SK-N-SH (cell line): Measurements from ENCODE around the gene PTPN23. TPM values are rescaled to one million over a fixed set of nuclear protein-coding genes. Genes with fewer than 3 reads are reported as not detected.

Source experiments
- CTCF ChIA-PET: fragments of 300-600, 350-600 bp; formaldehyde crosslinking; extraction: SDS; loops from one replicate; lab custom pipeline; 2021; lab: Yijun Ruan, JAX
- POLR2A ChIA-PET: fragments of 350-600 bp; sonication (Branson Sonifier 250); formaldehyde crosslinking; extraction: SDS; loops from one replicate; lab custom pipeline; 2020; ENCODE audit warnings: antibody characterized with exemption, inconsistent platforms; lab: Yijun Ruan, JAX
- DNase-seq: peaks from one replicate; pipeline ENCODE4 v3.0.0; 2012
- H2AFZ ChIP-seq: fragments of 200-600 bp; sonication (generic); 2 replicates; pipeline ENCODE4 v1.8.1; 2016; ENCODE audit warnings: antibody characterized with exemption, mild to moderate bottlenecking, low read depth
- H3F3A ChIP-seq: fragments of 200-600 bp; sonication (generic); replicated peaks from 2 replicates; pipeline ENCODE3; 2016; ENCODE audit warnings: antibody characterized with exemption, mild to moderate bottlenecking; ENCODE audit not compliant: insufficient read depth
- H3K27ac ChIP-seq, 2 experiments: fragments of 200-500 bp in 1 of 2; fragments of 200-600 bp in 1 of 2; sonication (Bioruptor generic) in 1 of 2; sonication (generic), shearing (Covaris generic) in 1 of 2; 2 replicates each; pipeline versions ENCODE4 v1.5.1 to v1.6.1; 2014 to 2016; ENCODE audit warnings: low read depth in 2 of 2, inconsistent platforms in 1 of 2, low read length in 1 of 2, mild to moderate bottlenecking in 1 of 2, mixed read lengths in 1 of 2
- H3K27me3 ChIP-seq: fragments of 200-600 bp; sonication (generic), shearing (Covaris generic); 2 replicates; pipeline ENCODE4 v1.6.1; 2016; ENCODE audit warnings: mixed run types; ENCODE audit not compliant: insufficient read depth
- H3K36me3 ChIP-seq, 2 experiments: fragments of 200-500 bp in 1 of 2; fragments of 200-600 bp in 1 of 2; sonication (Bioruptor generic) in 1 of 2; sonication (generic) in 1 of 2; replicated peaks in 1 of 2; 2 replicates each; pipeline versions ENCODE3 to v1.5.1; 2014 to 2016; ENCODE audit warnings: low read length in 1 of 2, mild to moderate bottlenecking in 1 of 2; ENCODE audit not compliant: insufficient read depth in 2 of 2, control insufficient read depth in 1 of 2
- H3K4me1 ChIP-seq, 2 experiments: fragments of 200-500 bp in 1 of 2; fragments of 200-600 bp in 1 of 2; sonication (Bioruptor generic) in 1 of 2; sonication (generic), shearing (Covaris generic) in 1 of 2; 2 replicates each; pipeline versions ENCODE4 v1.5.1 to v1.6.1; 2014 to 2016; ENCODE audit warnings: low read depth in 1 of 2, low read length in 1 of 2, mixed run types in 1 of 2; ENCODE audit not compliant: insufficient read depth in 2 of 2, control insufficient read depth in 1 of 2
- H3K4me2 ChIP-seq: fragments of 200-600 bp; sonication (generic), shearing (Covaris generic); 2 replicates; pipeline ENCODE4 v1.6.1; 2017; ENCODE audit warnings: mixed run types
- H3K4me3 ChIP-seq, 2 experiments: fragments of 200-500 bp in 1 of 2; fragments of 200-600 bp in 1 of 2; sonication (Bioruptor generic) in 1 of 2; sonication (generic), shearing (Covaris generic) in 1 of 2; 2 replicates each; pipeline versions ENCODE4 v1.5.1 to v1.8.1; 2014 to 2016; ENCODE audit warnings: low read depth in 2 of 2, inconsistent platforms in 1 of 2, low read length in 1 of 2, mild to moderate bottlenecking in 1 of 2, mixed read lengths in 1 of 2, moderate library complexity in 1 of 2
- H3K79me2 ChIP-seq: fragments of 200-600 bp; sonication (generic); 2 replicates; pipeline ENCODE4 v1.8.1; 2017; ENCODE audit warnings: mild to moderate bottlenecking; ENCODE audit not compliant: insufficient read depth
- H3K9ac ChIP-seq: fragments of 200-600 bp; sonication (generic); 2 replicates; pipeline ENCODE4 v1.6.1; 2017; ENCODE audit warnings: mixed run types
- H3K9me2 ChIP-seq: fragments of 200-600 bp; sonication (generic); 2 replicates; pipeline ENCODE4 v1.6.1; 2017; ENCODE audit warnings: mixed run types
- H3K9me3 ChIP-seq: fragments of 200-600 bp; sonication (generic); 2 replicates; pipeline ENCODE4 v1.6.1; 2017; ENCODE audit warnings: mixed run types, mild to moderate bottlenecking, moderate library complexity
- H4K20me1 ChIP-seq: fragments of 200-600 bp; sonication (generic); 2 replicates; pipeline ENCODE4 v1.6.1; 2017; ENCODE audit warnings: mild to moderate bottlenecking, mixed run types; ENCODE audit not compliant: insufficient read depth
- CHD2 ChIP-seq: fragments of 150-350 bp; IDR thresholded peaks from 2 replicates; pipeline ENCODE4 v1.6.1; 2018; ENCODE audit warnings: low read length; ENCODE audit not compliant: partially characterized antibody
- ELF1 ChIP-seq: IDR thresholded peaks from 2 replicates; pipeline ENCODE4 v1.4.0; 2012
- EZH2phosphoT487 ChIP-seq: fragments of 200-600 bp; sonication (generic); IDR thresholded peaks from 2 replicates; pipeline ENCODE4 v1.6.1; 2017; ENCODE audit warnings: low read depth, mixed run types, mild to moderate bottlenecking, antibody characterized with exemption, moderate library complexity, borderline replicate concordance
- FOXM1 ChIP-seq: IDR thresholded peaks from 2 replicates; pipeline ENCODE4 v1.4.0; 2012; ENCODE audit warnings: low read depth, mild to moderate bottlenecking
- GABPA ChIP-seq: IDR thresholded peaks from 2 replicates; pipeline ENCODE4 v1.4.0; 2012; ENCODE audit warnings: low read depth, mild to moderate bottlenecking
- IRF3 ChIP-seq: fragments of 150-350 bp; IDR thresholded peaks from 2 replicates; pipeline ENCODE4 v1.6.1; 2016; ENCODE audit warnings: mild to moderate bottlenecking, low read depth, low read length
- MAX ChIP-seq: IDR thresholded peaks from 2 replicates; pipeline ENCODE4 v1.4.0; 2012; ENCODE audit warnings: low read depth
- MXI1 ChIP-seq: IDR thresholded peaks from 2 replicates; pipeline ENCODE4 v1.6.1; 2012; ENCODE audit warnings: mild to moderate bottlenecking, low read depth, low read length, improper control_type of control experiment
- NFIC ChIP-seq: IDR thresholded peaks from 2 replicates; pipeline ENCODE4 v1.4.0; 2012; ENCODE audit warnings: borderline replicate concordance
- NRF1 ChIP-seq: IDR thresholded peaks from 2 replicates; pipeline ENCODE4 v1.6.1; 2012; ENCODE audit warnings: low read depth, mild to moderate bottlenecking, low read length
- RAD21 ChIP-seq: IDR thresholded peaks from 2 replicates; pipeline ENCODE4 v1.6.1; 2012; ENCODE audit warnings: mild to moderate bottlenecking, low read length
- REST ChIP-seq: IDR thresholded peaks from 2 replicates; pipeline ENCODE4 v1.6.1; 2012; ENCODE audit warnings: mild to moderate bottlenecking, low read depth, low read length, moderate library complexity
- SIN3A ChIP-seq: IDR thresholded peaks from 2 replicates; pipeline ENCODE4 v1.6.1; 2012; ENCODE audit warnings: low read depth, mild to moderate bottlenecking, low read length, moderate library complexity, borderline replicate concordance
- TAF1 ChIP-seq: IDR thresholded peaks from 2 replicates; pipeline ENCODE4 v1.6.1; 2012; ENCODE audit warnings: low read depth, mild to moderate bottlenecking, low read length, moderate library complexity, borderline replicate concordance
- YY1 ChIP-seq: IDR thresholded peaks from 2 replicates; pipeline ENCODE4 v1.4.0; 2012; ENCODE audit warnings: low read depth, mild to moderate bottlenecking
- WGBS: methylation state at CpG from one replicate; pipeline ENCODE4 v1.1.6; 2017; ENCODE audit warnings: low lambda C conversion rate; 5-methylcytosine and 5-hydroxymethylcytosine counted together
- polyA plus RNA-seq, 3 experiments: library from polyadenylated mRNA; depleted of rRNA; stranded (reverse); fragments of >200 nt; gene quantifications; 2 replicates each; pipeline ENCODE4 v1.2.3, GENCODE V29; 2012
- TF ChIP-seq, protein P1 (sequence below): IDR thresholded peaks from 2 replicates; pipeline ENCODE4 v1.4.0; 2012; ENCODE audit warnings: low read depth, borderline replicate concordance
- TF ChIP-seq, protein P2 (sequence below): fragments of 150-350 bp; IDR thresholded peaks from 2 replicates; pipeline ENCODE4 v1.6.1; 2017; ENCODE audit warnings: antibody characterized with exemption, low read length, low read depth, borderline replicate concordance
- TF ChIP-seq, protein P3 (sequence below): fragments of 200-600 bp; sonication (generic); IDR thresholded peaks from 2 replicates; pipeline ENCODE4 v1.6.1; 2017; ENCODE audit warnings: antibody characterized with exemption, mild to moderate bottlenecking, moderate library complexity

PTPN23 gene
- polyA plus RNA-seq, 1 of the 3 experiments (the other 2 are of a cell fraction): 10.9 TPM

DNA sequence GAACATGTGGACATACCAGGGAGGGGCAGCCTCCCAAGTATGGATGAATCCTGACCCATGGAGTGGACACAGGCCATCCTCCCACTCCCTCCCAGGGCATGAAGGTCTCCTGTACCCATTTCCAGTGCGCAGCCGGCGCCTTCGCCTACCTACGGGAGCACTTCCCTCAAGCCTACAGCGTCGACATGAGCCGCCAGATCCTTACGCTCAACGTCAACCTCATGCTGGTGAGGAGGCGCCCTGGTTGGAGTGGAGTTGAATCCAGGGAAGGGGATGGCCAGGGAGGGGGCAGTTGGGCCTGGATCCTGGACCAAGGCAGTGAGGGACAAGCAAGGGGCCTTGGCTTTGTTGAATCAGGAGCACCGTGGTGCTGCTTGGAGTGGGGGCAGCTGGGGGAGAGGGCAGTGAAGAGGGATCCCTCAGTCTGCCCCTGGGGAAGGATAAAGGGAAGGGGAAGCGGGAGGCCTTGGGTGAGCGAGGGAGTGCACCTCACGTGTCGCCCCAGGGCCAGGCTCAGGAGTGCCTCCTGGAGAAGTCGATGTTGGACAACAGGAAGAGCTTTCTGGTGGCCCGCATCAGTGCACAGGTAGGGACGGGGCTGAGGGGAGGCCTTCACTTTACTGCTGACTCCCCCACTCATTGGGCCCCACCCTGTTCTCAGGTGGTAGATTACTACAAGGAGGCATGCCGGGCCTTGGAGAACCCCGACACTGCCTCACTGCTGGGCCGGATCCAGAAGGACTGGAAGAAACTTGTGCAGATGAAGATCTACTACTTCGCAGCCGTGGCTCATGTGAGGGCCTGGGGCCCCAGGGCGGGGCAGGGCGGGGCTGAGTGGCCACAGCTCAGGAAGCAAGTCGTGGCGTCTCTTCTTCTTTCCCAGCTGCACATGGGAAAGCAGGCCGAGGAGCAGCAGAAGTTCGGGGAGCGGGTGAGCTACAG lies 25.3 kb downstream of the PTPN23 start:
- POLR2A ChIA-PET: interaction anchor here (1.3 kb wide), 1 partner anchor 25 kb away, joined by 3 read pairs; the partner anchor contains the start of gene PTPN23

More for the DNA sequence above, 25.3 kb downstream of the PTPN23 start:
- H3K9me3 ChIP-seq: no peaks in the 10 kb centered on the region
- DNase-seq: no peak
- H2AFZ ChIP-seq: no peak overlapping the region
- H3K4me3 ChIP-seq: no peak overlapping the region
- H3K4me2 ChIP-seq: no peak overlapping the region
- 97% methylated on average over 30 of the region's 31 CpGs for WGBS
- peaks cover 0 to 9% of the 10 kb centered on the region in 2 experiments; a peak in 1 of 4 replicates for H3K4me1 ChIP-seq
- CTCF ChIA-PET: interaction anchor here (2.6 to 7.1 kb wide), 2 partner anchors 11 to 14 kb away, joined by 8 to 48 read pairs; no protein-coding TSS in a partner anchor
- peaks cover 42% of the 10 kb centered on the region for H3K79me2 ChIP-seq
- no peaks in the 10 kb centered on the region for H3F3A ChIP-seq
- no peaks in the 10 kb centered on the region for H3K9me2 ChIP-seq
- TF ChIP-seq FOXM1: no peak
- TF ChIP-seq MXI1: no peak
- no peak for TF ChIP-seq MAX
- no peak for TF ChIP-seq NRF1
- TF ChIP-seq REST: no peak
- TF ChIP-seq YY1: no peak
- no peak for TF ChIP-seq GABPA
- TF ChIP-seq TAF1: no peak
- TF ChIP-seq NFIC: no peak
- TF ChIP-seq ELF1: no peak
- TF ChIP-seq SIN3A: no peak
- TF ChIP-seq, protein P1, sequence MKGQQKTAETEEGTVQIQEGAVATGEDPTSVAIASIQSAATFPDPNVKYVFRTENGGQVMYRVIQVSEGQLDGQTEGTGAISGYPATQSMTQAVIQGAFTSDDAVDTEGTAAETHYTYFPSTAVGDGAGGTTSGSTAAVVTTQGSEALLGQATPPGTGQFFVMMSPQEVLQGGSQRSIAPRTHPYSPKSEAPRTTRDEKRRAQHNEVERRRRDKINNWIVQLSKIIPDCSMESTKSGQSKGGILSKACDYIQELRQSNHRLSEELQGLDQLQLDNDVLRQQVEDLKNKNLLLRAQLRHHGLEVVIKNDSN: no peak
- no peak for TF ChIP-seq CHD2
- TF ChIP-seq, protein P2, sequence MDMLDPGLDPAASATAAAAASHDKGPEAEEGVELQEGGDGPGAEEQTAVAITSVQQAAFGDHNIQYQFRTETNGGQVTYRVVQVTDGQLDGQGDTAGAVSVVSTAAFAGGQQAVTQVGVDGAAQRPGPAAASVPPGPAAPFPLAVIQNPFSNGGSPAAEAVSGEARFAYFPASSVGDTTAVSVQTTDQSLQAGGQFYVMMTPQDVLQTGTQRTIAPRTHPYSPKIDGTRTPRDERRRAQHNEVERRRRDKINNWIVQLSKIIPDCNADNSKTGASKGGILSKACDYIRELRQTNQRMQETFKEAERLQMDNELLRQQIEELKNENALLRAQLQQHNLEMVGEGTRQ: no peak
- TF ChIP-seq IRF3: no peak
- TF ChIP-seq, protein P3, sequence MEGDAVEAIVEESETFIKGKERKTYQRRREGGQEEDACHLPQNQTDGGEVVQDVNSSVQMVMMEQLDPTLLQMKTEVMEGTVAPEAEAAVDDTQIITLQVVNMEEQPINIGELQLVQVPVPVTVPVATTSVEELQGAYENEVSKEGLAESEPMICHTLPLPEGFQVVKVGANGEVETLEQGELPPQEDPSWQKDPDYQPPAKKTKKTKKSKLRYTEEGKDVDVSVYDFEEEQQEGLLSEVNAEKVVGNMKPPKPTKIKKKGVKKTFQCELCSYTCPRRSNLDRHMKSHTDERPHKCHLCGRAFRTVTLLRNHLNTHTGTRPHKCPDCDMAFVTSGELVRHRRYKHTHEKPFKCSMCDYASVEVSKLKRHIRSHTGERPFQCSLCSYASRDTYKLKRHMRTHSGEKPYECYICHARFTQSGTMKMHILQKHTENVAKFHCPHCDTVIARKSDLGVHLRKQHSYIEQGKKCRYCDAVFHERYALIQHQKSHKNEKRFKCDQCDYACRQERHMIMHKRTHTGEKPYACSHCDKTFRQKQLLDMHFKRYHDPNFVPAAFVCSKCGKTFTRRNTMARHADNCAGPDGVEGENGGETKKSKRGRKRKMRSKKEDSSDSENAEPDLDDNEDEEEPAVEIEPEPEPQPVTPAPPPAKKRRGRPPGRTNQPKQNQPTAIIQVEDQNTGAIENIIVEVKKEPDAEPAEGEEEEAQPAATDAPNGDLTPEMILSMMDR: no peak
- no peak for TF ChIP-seq EZH2phosphoT487
- no peak for TF ChIP-seq RAD21
- TF ChIP-seq, all 33 proteins: peak for 0
- Histone ChIP-seq H3K9ac (no peak overlapping the region), H3K27me3 (no peaks in the 10 kb centered on the region), H3K27ac (no peak overlapping the region), H4K20me1 (peaks cover 25% of the 10 kb centered on the region), H3K36me3 (peaks cover 0 to 36% of the 10 kb centered on the region in 2 experiments)
